Erythroblast (primary cell): ENCODE data around the gene CPNE6.

Source experiments
- GATA1 ChIP-seq: IDR thresholded peaks from 2 replicates; pipeline ENCODE4 v1.6.1; 2011; ENCODE audit warnings: low read depth, mild to moderate bottlenecking, control low read depth, low read length, moderate library complexity
- POLR2A ChIP-seq: IDR thresholded peaks from 2 replicates; pipeline ENCODE4 v1.6.1; 2011; ENCODE audit warnings: mild to moderate bottlenecking, low read length

DNA sequence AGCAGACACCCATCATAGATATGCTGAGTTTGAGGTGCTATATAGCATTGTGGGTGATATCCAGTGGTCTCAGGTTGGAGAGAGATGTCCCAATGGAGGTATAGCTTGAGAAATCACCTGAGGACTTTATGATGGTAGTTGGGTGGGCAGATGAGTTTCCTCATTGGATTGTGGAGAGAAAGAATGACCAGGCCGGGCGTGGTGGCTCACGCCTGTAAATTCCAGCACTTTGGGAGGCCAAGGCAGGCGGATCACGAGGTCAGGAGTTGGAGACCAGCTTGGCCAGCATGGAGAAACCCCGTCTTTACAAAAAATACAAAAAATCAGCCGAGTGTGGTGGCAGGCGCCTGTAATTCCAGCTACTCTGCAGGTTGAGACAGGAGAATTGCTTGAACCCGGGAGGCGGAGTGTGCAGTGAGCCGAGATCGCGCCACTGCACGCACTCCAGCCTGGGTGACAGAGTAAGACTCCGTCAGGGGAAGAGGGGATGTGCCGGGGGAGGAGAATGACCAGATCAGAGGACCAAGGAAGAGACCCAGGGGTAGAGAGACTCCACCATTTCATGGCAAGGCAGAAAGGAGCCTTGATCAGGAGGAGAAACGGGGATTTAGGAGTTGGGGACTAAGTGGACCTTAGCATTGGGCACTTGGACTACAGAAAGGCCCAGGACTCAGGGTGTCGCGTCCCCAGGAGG is 22.0 kb downstream of the CPNE6 start:
- TF ChIP-seq POLR2A: no peak
- no peak for TF ChIP-seq GATA1
